Vagina (tissue), 2 donors: ENCODE measurements around the gene SNX17.

Experiments used
- CTCF ChIP-seq, 3 experiments: fragments of 450-650 bp in 2 of 3; fragments of 200-600 bp in 1 of 3; sonication (generic) in 1 of 3; IDR thresholded peaks; one replicate each; pipeline ENCODE4 v1.5.1; 2017 to 2019; ENCODE audit warnings: antibody characterized with exemption in 3 of 3, mild to moderate bottlenecking in 2 of 3, moderate library complexity in 2 of 3
- POLR2AphosphoS5 ChIP-seq, 2 donors: sonication (generic); formaldehyde crosslinking; IDR thresholded peaks; one replicate each; pipeline ENCODE4 v1.9.0; 2017; ENCODE audit warnings: antibody characterized with exemption in 2 of 2, mild to moderate bottlenecking in 2 of 2, low read depth in 1 of 2; ENCODE audit not compliant: insufficient read depth in 1 of 2

- TF ChIP-seq CTCF (IDR thresholded peaks at IDR 0.05) (no peak), POLR2AphosphoS5 (IDR thresholded peaks at IDR 0.05; ENCODE audit: insufficient read depth in 1 of 2, low read depth in 1 of 2) (no peak)
Observed at GRCh38 chr2:27322301-27322765, 48.1 kb upstream of the SNX17 start.
